AG04449 (cell line): ENCODE data around the gene KLK10.

Source experiments
- CTCF ChIA-PET: fragments of 350-600 bp; formaldehyde crosslinking; extraction: SDS; loops from one replicate; lab custom pipeline; 2021; ENCODE audit warnings: antibody characterized with exemption; lab: Yijun Ruan, JAX
- POLR2A ChIA-PET: fragments of 400-600, 350-600 bp; formaldehyde crosslinking; extraction: SDS; loops from one replicate; lab custom pipeline; 2020; ENCODE audit warnings: antibody characterized with exemption, inconsistent platforms; lab: Yijun Ruan, JAX
- DNase-seq: peaks from one replicate; pipeline ENCODE4 v3.0.0-alpha.2; 2010; ENCODE audit warnings: low read depth, low spot score
- H3K4me3 ChIP-seq: 2 replicates; pipeline ENCODE4 v1.5.1; 2011; ENCODE audit warnings: low read depth, mild to moderate bottlenecking, control low read depth, low read length
- CTCF ChIP-seq: IDR thresholded peaks from one replicate; pipeline ENCODE4 v1.5.1; 2011; ENCODE audit warnings: mild to moderate bottlenecking, moderate library complexity, low read length, control low read depth, inconsistent platforms; ENCODE audit not compliant: insufficient read depth; ENCODE audit errors: missing control alignments

Gene KLK10

GRCh38 chr19:51025401-51025800 lies 5.9 kb upstream of the KLK10 start:
- no peak for DNase-seq
- CTCF ChIA-PET, result no interaction called here
- TF ChIP-seq CTCF, result no peak

GRCh38 chr19:51024924-51025323 lies 5.4 kb upstream of the KLK10 start:
- POLR2A ChIA-PET, result no interaction called here
- CTCF ChIA-PET, result interaction anchor here (6.4 kb wide), 1 partner anchor 71 kb away, joined by 61 read pairs; no protein-coding TSS in a partner anchor
- no peak for TF ChIP-seq CTCF
- DNase-seq, result no peak
- H3K4me3 ChIP-seq, result no peak overlapping the region

More at GRCh38 chr19:51025401-51025800, 5.9 kb upstream of the KLK10 start:
- POLR2A ChIA-PET, result no interaction called here
- H3K4me3 ChIP-seq, result no peak overlapping the region

GRCh38 chr19:51023946-51024345 lies 4.4 kb upstream of the KLK10 start:
- TF ChIP-seq CTCF, result no peak
- CTCF ChIA-PET, result interaction anchor here (6.4 kb wide), 1 partner anchor 72 kb away, joined by 61 read pairs; no protein-coding TSS in a partner anchor
- H3K4me3 ChIP-seq, result no peak overlapping the region
- no peak for DNase-seq
- POLR2A ChIA-PET, result no interaction called here

- CTCF ChIA-PET, result interaction anchor here (2.2 to 6.4 kb wide), 2 partner anchors 22 to 73 kb away, joined by 7 to 61 read pairs; no protein-coding TSS in a partner anchor
- POLR2A ChIA-PET, result no interaction called here
- DNase-seq, result no peak
- no peak for TF ChIP-seq CTCF
- H3K4me3 ChIP-seq, result no peak overlapping the region
Measured at GRCh38 chr19:51022526-51022925, 3.0 kb upstream of the KLK10 start.

DNA sequence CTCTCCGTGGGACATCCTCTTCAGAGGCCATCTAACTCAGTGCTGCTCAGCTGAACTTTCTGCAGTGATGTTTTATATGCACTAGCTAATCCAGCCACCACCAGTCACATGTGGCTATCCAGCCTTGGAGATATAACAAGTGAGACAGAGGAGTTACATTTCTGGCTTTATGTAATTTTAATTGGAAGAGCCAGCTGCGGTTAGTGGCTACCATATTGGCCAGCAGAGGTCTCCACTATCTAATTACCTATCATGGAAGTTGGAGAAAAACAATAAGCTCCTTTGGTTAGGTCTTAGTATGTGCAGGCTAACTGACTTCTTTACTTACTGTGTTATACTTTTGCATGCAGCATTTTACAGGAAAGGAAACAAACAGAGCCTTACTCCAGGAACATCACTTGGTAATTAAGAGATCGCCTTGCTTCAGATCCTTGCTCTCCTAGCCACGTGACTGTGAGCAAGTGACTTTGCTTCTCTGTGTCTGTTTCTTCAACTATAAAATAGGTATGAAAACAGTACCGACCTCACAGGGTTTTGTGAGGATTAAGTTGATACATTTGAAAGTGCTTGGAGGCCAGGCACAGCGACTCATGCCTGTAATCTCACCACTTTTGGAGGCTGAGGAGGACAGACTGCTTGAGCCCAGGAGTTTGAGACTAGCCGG lies 1.6 kb upstream of the KLK10 start:
- CTCF ChIA-PET, result interaction anchor here (0.7 to 6.4 kb wide), 11 partner anchors 9 to 236 kb away, joined by 3 to 61 read pairs (median 7); no protein-coding TSS in a partner anchor
- TF ChIP-seq CTCF, result peak; percentile 50

DNA sequence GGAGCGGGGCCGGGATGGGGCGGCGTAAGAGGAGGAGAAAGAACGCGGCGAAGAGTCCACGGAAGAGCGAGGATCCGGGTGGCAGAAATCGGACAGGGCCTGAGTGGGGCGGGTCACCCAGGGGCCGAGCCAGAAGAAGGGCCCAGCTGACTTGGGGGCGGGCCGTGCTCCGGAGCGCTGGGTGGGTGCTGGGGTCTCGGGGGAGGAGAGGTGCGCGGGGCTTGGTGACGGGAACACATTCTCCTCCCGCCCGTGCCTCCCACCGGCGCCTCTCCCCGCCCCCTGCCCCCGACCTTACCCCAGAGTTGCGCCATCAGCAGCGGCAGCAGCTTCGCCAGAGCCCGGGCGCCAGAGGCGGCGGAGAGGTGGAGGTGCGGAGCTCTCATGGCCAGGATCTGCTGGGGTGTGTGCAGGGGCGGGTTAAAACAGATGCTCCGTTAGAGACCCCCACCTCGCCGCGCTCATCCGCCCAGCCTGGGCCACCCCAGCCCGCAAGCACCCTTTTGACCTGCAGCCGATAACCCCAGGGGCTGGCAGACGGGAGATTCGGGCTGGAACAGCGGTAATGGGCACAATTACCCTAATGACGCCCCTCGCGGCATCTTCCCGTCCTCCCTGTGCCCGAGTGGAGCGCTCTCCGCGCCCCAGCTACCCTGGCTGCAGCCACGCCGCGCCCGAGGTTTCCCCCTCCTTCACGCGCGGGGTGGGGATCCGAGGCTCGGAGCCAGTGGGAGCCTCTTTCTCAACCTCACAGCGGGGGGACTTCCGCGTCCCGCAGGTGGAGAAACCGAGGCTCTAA lies 565 bp downstream of the KLK10 start:
- DNase-seq, result no peak
- CTCF ChIA-PET, result interaction anchor here (6.4 kb wide), 1 partner anchor 77 kb away, joined by 61 read pairs; no protein-coding TSS in a partner anchor
- TF ChIP-seq CTCF, result no peak
- no peak overlapping the region for H3K4me3 ChIP-seq
- POLR2A ChIA-PET, result no interaction called here

More for the DNA sequence above, 1.6 kb upstream of the KLK10 start:
- POLR2A ChIA-PET, result no interaction called here
- H3K4me3 ChIP-seq, result no peak overlapping the region
- peak; percentile 5 for DNase-seq
